BJ (cell line): ENCODE data around the gene APMAP. TPM values are rescaled to one million over a fixed set of nuclear protein-coding genes. Genes with fewer than 3 reads are reported as not detected.

Source experiments
- CTCF ChIA-PET: fragments of 350-600 bp; formaldehyde crosslinking; extraction: SDS; loops from one replicate; lab custom pipeline; 2021; ENCODE audit warnings: antibody characterized with exemption, inconsistent platforms; lab: Yijun Ruan, JAX
- POLR2A ChIA-PET: fragments of 300-600 bp; sonication (Branson Sonifier 250); formaldehyde crosslinking; extraction: SDS; loops from one replicate; lab custom pipeline; 2021; ENCODE audit warnings: antibody characterized with exemption; lab: Charles Lee
- DNase-seq: peaks from one replicate; pipeline ENCODE4 v3.0.0-alpha.2; 2011; ENCODE audit warnings: low read depth
- H3K27me3 ChIP-seq: 2 replicates; pipeline ENCODE4 v1.6.0; 2011; ENCODE audit warnings: low read length; ENCODE audit not compliant: control insufficient read depth, insufficient read depth
- H3K36me3 ChIP-seq: 2 replicates; pipeline ENCODE4 v1.5.1; 2011; ENCODE audit warnings: low read length; ENCODE audit not compliant: control insufficient read depth, insufficient read depth
- H3K4me3 ChIP-seq: 2 replicates; pipeline ENCODE4 v1.5.1; 2011; ENCODE audit warnings: low read depth, mild to moderate bottlenecking, control low read depth, low read length
- polyA plus RNA-seq: library from polyadenylated mRNA; depleted of rRNA; stranded (reverse); fragments of >200 nt; gene quantifications from 2 replicates; pipeline ENCODE4 v1.2.3, GENCODE V29; 2011
- TF ChIP-seq, protein P1 (sequence below): IDR thresholded peaks from 2 replicates; pipeline ENCODE4 v1.5.1; 2011; ENCODE audit warnings: low read depth, mild to moderate bottlenecking, control low read depth, inconsistent platforms, low read length, moderate library complexity; ENCODE audit not compliant: insufficient read depth

APMAP gene
- polyA plus RNA-seq, 1 experiment: 75.8 TPM

GRCh38 chr20:24917797-24918578, 74.6 kb downstream of the APMAP start:
- peaks cover 1% of the 10 kb centered on the region; the same call in 1 of the 2 replicates for H3K27me3 ChIP-seq
- TF ChIP-seq, protein P1, sequence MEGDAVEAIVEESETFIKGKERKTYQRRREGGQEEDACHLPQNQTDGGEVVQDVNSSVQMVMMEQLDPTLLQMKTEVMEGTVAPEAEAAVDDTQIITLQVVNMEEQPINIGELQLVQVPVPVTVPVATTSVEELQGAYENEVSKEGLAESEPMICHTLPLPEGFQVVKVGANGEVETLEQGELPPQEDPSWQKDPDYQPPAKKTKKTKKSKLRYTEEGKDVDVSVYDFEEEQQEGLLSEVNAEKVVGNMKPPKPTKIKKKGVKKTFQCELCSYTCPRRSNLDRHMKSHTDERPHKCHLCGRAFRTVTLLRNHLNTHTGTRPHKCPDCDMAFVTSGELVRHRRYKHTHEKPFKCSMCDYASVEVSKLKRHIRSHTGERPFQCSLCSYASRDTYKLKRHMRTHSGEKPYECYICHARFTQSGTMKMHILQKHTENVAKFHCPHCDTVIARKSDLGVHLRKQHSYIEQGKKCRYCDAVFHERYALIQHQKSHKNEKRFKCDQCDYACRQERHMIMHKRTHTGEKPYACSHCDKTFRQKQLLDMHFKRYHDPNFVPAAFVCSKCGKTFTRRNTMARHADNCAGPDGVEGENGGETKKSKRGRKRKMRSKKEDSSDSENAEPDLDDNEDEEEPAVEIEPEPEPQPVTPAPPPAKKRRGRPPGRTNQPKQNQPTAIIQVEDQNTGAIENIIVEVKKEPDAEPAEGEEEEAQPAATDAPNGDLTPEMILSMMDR: peak; percentile 87
- ChIA-PET CTCF (interaction anchor here (0.6 to 6.4 kb wide), 20 partner anchors 12 to 980 kb away, joined by 3 to 48 read pairs (median 3); no protein-coding TSS in a partner anchor), POLR2A (no interaction called here)
- no peak for DNase-seq
- H3K36me3 ChIP-seq: no peaks in the 10 kb centered on the region
- no peak overlapping the region for H3K4me3 ChIP-seq

DNA sequence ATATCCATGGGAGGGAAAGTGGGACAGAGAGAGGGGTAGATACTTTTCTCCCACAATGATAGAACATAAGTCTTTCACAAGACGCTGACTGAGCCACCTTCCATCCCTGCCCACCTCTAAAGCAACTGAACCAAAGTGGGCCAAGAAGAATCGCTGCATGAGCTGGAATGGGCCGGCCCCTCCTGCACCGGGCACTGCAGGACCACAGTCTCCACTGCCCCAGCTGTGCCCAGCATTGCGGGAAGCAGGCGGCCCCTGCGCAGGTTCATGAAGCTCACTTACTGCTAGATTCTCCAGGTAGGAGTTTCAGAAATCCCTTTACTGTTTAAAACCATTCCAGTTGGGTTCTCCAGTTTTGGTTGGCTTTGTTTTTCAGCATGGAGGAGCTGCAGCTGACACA, 75.5 kb downstream of the APMAP start:
- POLR2A ChIA-PET: no interaction called here
- CTCF ChIA-PET: interaction anchor here (0.9 to 6.4 kb wide), 6 partner anchors 13 to 915 kb away, joined by 3 to 48 read pairs (median 4); no protein-coding TSS in a partner anchor
- H3K4me3 ChIP-seq: no peak overlapping the region
- DNase-seq: no peak
- no peaks in the 10 kb centered on the region for H3K36me3 ChIP-seq
- TF ChIP-seq, protein P1: no peak
- H3K27me3 ChIP-seq: peaks cover 1% of the 10 kb centered on the region; the same call in 1 of the 2 replicates

DNA sequence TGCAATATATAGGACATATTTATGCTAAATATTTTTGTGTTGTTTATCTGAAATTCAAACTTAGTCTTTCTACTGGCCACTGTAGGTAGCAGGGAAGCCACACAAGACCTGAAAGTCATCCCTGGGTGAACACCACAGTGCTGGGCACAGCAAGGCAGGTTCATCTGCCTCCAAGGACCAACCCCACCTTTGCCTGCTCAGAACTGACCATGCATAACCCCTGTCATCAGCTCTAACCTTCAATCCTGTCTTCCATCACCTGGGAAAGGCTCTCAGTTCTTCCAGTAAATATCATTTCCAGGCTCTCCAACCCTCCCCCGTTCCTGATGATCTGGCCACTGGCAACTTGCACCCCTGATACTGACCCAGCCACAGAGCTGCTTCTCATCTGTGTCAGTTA, 76.1 kb downstream of the APMAP start:
- H3K27me3 ChIP-seq: peaks cover 1% of the 10 kb centered on the region; the same call in 1 of the 2 replicates
- CTCF ChIA-PET: interaction anchor here (0.9 to 6.4 kb wide), 4 partner anchors 14 to 914 kb away, joined by 3 to 48 read pairs (median 23); no protein-coding TSS in a partner anchor
- POLR2A ChIA-PET: interaction anchor here (0.6 kb wide), 1 partner anchor 573 kb away, joined by 7 read pairs; no protein-coding TSS in a partner anchor
- no peak for DNase-seq
- H3K36me3 ChIP-seq: no peaks in the 10 kb centered on the region
- H3K4me3 ChIP-seq: no peak overlapping the region
- TF ChIP-seq, protein P1: no peak

DNA sequence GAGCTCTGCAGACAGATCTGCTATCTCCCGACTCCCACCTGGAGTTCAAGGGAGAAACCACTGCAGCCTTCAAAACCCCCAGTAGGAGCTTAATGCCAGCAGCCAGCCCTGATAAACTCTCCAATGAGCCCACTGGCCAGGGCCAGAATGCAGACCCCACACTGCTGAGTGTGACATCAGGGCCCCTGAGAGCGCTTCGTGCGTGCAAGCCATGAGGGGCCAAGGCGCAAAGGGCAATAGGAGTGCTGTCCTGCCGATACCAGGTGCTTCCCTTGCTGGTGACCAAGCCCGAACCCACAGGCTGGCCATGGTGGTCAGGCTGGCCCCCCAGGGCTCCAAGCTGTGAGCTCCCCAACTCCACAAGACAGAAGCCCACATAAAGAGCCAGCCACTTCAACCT, 76.7 kb downstream of the APMAP start:
- peaks cover 1% of the 10 kb centered on the region; the same call in 1 of the 2 replicates for H3K27me3 ChIP-seq
- no peak overlapping the region for H3K4me3 ChIP-seq
- TF ChIP-seq, protein P1: no peak
- no peak for DNase-seq
- H3K36me3 ChIP-seq: no peaks in the 10 kb centered on the region
- ChIA-PET CTCF (interaction anchor here (1.3 to 5.0 kb wide), 2 partner anchors 118 to 756 kb away, joined by 3 to 43 read pairs; no protein-coding TSS in a partner anchor), POLR2A (no interaction called here)

DNA sequence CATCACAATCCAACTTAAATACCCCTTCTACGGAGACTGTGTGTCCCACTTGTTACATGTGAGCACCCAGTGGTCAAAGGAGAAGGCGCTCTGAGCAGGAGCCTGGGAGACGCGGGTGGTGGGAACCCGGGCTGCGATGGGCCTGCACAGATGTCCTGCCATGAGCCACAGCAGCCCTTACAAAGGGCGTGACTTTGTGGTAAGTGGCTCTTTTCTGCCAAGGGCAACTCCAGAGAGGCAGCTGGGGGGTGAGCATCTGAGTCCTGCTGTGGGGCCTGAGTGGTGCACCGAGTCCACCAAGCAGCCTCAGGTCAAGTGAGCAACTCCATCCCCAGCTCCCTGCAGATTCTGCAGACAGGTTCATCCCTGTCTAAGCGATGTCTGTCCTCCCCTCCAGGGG, 77.1 kb downstream of the APMAP start:
- TF ChIP-seq, protein P1: no peak
- Histone ChIP-seq H3K27me3 (peaks cover 1% of the 10 kb centered on the region; the same call in 1 of the 2 replicates), H3K4me3 (no peak overlapping the region), H3K36me3 (no peaks in the 10 kb centered on the region)
- ChIA-PET CTCF (interaction anchor here (1.3 kb wide), 1 partner anchor 118 kb away, joined by 3 read pairs; no protein-coding TSS in a partner anchor), POLR2A (no interaction called here)
- DNase-seq: no peak
